Amniotic epithelial cell (primary cell): ENCODE data around the gene AGAP1.

ENCODE experiments used
- DNase-seq: peaks from one replicate; pipeline ENCODE4 v3.0.0-alpha.2; 2010; ENCODE audit warnings: low read depth

AGAP1 gene

GRCh38 chr2:235964787-235965390 lies 471.0 kb downstream of the AGAP1 start:
- DNase-seq: no peak

GRCh38 chr2:235966396-235966795 lies 472.6 kb downstream of the AGAP1 start:
- DNase-seq: no peak

GRCh38 chr2:235966932-235967757 lies 473.3 kb downstream of the AGAP1 start:
- no peak for DNase-seq

GRCh38 chr2:235968155-235968554 lies 474.3 kb downstream of the AGAP1 start:
- no peak for DNase-seq

- DNase-seq: no peak
Observed at GRCh38 chr2:235968616-235969324, 474.9 kb downstream of the AGAP1 start.

GRCh38 chr2:235970204-235971040 lies 476.6 kb downstream of the AGAP1 start:
- no peak for DNase-seq

- no peak for DNase-seq
Observed at GRCh38 chr2:235976516-235976915, 482.7 kb downstream of the AGAP1 start.

GRCh38 chr2:235976956-235977355 lies 483.1 kb downstream of the AGAP1 start:
- DNase-seq: no peak

GRCh38 chr2:235977445-235977844 lies 483.6 kb downstream of the AGAP1 start:
- no peak for DNase-seq

- no peak for DNase-seq
Observed at GRCh38 chr2:235978022-235978421, 484.2 kb downstream of the AGAP1 start.

GRCh38 chr2:235979037-235979436 lies 485.2 kb downstream of the AGAP1 start:
- DNase-seq: no peak

- DNase-seq: no peak
Observed at GRCh38 chr2:235979753-235980435, 486.1 kb downstream of the AGAP1 start.

- DNase-seq: no peak
Observed at GRCh38 chr2:235981631-235982030, 487.8 kb downstream of the AGAP1 start.

GRCh38 chr2:235983016-235983415 lies 489.2 kb downstream of the AGAP1 start:
- no peak for DNase-seq

- DNase-seq: no peak
Observed at GRCh38 chr2:235984552-235984951, 490.7 kb downstream of the AGAP1 start.

GRCh38 chr2:235986361-235986760 lies 492.5 kb downstream of the AGAP1 start:
- no peak for DNase-seq

GRCh38 chr2:235988271-235989015 lies 494.6 kb downstream of the AGAP1 start:
- DNase-seq: no peak

- DNase-seq: no peak
Observed at GRCh38 chr2:235989591-235989990, 495.7 kb downstream of the AGAP1 start.

GRCh38 chr2:235990344-235990743 lies 496.5 kb downstream of the AGAP1 start:
- no peak for DNase-seq

GRCh38 chr2:235992024-235992423 lies 498.2 kb downstream of the AGAP1 start:
- no peak for DNase-seq

GRCh38 chr2:235996419-235996818 lies 502.6 kb downstream of the AGAP1 start:
- DNase-seq: no peak
